BJ (cell line): ENCODE measurements around the gene ZNF837. TPM values are rescaled to one million over a fixed set of nuclear protein-coding genes. Genes with fewer than 3 reads are reported as not detected.

Experiments used
- CTCF ChIA-PET: fragments of 350-600 bp; formaldehyde crosslinking; extraction: SDS; loops from one replicate; lab custom pipeline; 2021; ENCODE audit warnings: antibody characterized with exemption, inconsistent platforms; lab: Yijun Ruan, JAX
- POLR2A ChIA-PET: fragments of 300-600 bp; sonication (Branson Sonifier 250); formaldehyde crosslinking; extraction: SDS; loops from one replicate; lab custom pipeline; 2021; ENCODE audit warnings: antibody characterized with exemption; lab: Charles Lee
- DNase-seq: peaks from one replicate; pipeline ENCODE4 v3.0.0-alpha.2; 2011; ENCODE audit warnings: low read depth
- H3K27me3 ChIP-seq: 2 replicates; pipeline ENCODE4 v1.6.0; 2011; ENCODE audit warnings: low read length; ENCODE audit not compliant: control insufficient read depth, insufficient read depth
- H3K36me3 ChIP-seq: 2 replicates; pipeline ENCODE4 v1.5.1; 2011; ENCODE audit warnings: low read length; ENCODE audit not compliant: control insufficient read depth, insufficient read depth
- H3K4me3 ChIP-seq: 2 replicates; pipeline ENCODE4 v1.5.1; 2011; ENCODE audit warnings: low read depth, mild to moderate bottlenecking, control low read depth, low read length
- CTCF ChIP-seq: IDR thresholded peaks from 2 replicates; pipeline ENCODE4 v1.5.1; 2011; ENCODE audit warnings: low read depth, mild to moderate bottlenecking, control low read depth, inconsistent platforms, low read length, moderate library complexity; ENCODE audit not compliant: insufficient read depth
- polyA plus RNA-seq: library from polyadenylated mRNA; depleted of rRNA; stranded (reverse); fragments of >200 nt; gene quantifications from 2 replicates; pipeline ENCODE4 v1.2.3, GENCODE V29; 2011

The ZNF837 gene
- polyA plus RNA-seq, 1 experiment, result 0.82 TPM

GRCh38 chr19:58366585-58367430 is 14.0 kb downstream of the ZNF837 start:
- no peak overlapping the region for H3K4me3 ChIP-seq
- ChIA-PET POLR2A (no interaction called here), CTCF (interaction anchor here (1.7 kb wide), 1 partner anchor 9 kb away, joined by 4 read pairs; no protein-coding TSS in a partner anchor)
- DNase-seq, result no peak
- TF ChIP-seq CTCF, result no peak
- no peaks in the 10 kb centered on the region for H3K27me3 ChIP-seq
- no peaks in the 10 kb centered on the region for H3K36me3 ChIP-seq

- no peaks in the 10 kb centered on the region for H3K36me3 ChIP-seq
- POLR2A ChIA-PET, result no interaction called here
- no peak for TF ChIP-seq CTCF
- no peak overlapping the region for H3K4me3 ChIP-seq
- DNase-seq, result no peak
- CTCF ChIA-PET, result no interaction called here
- no peaks in the 10 kb centered on the region for H3K27me3 ChIP-seq
Measured at GRCh38 chr19:58364146-58364545, 16.7 kb downstream of the ZNF837 start.

GRCh38 chr19:58362272-58362994 is 18.4 kb downstream of the ZNF837 start, which contains the start of gene ZNF497:
ZNF497 (minus strand) TSS chr19:58362751; CDS start chr19:58357635, 5,116 bp downstream.
- TF ChIP-seq CTCF, result no peak
- no peaks in the 10 kb centered on the region for H3K27me3 ChIP-seq
- DNase-seq, result peak; percentile 82
- H3K36me3 ChIP-seq, result no peaks in the 10 kb centered on the region
- ChIA-PET POLR2A (interaction anchor here (0.5 to 0.6 kb wide), 2 partner anchors 20 to 32 kb away, joined by 3 to 9 read pairs; no protein-coding TSS in a partner anchor), CTCF (interaction anchor here (1.2 to 1.3 kb wide), 4 partner anchors 11 to 158 kb away, joined by 3 to 5 read pairs (median 3); partner anchors contain the start of gene ZBTB45)
- peak within 1 kb of the TSS; percentile 48 for H3K4me3 ChIP-seq

GRCh38 chr19:58361900-58362271 is 18.9 kb downstream of the ZNF837 start:
- Histone ChIP-seq H3K4me3 (peak overlapping the region; percentile 48), H3K36me3 (no peaks in the 10 kb centered on the region), H3K27me3 (no peaks in the 10 kb centered on the region; the same call in 1 of the 2 replicates)
- 0 out of 2 replicates have a peak, but pooled peaks have one; percentile 11 for TF ChIP-seq CTCF
- POLR2A ChIA-PET, result no interaction called here
- DNase-seq, result no peak
- CTCF ChIA-PET, result interaction anchor here (1.2 to 1.3 kb wide), 3 partner anchors 12 to 158 kb away, joined by 3 to 5 read pairs (median 3); partner anchors contain the start of gene ZBTB45
